Testis (tissue), 3 donors: Measurements from ENCODE around the gene EHF. TPM values are rescaled to one million over a fixed set of nuclear protein-coding genes. Genes with fewer than 3 reads are reported as not detected.

ENCODE experiments used
- DNase-seq: peaks from one replicate; pipeline ENCODE4 v3.0.0-alpha.2; 2019
- H3K27ac ChIP-seq, 2 donors: fragments of 200-600 bp; sonication (generic); one replicate each; pipeline ENCODE4 v1.5.1; 2019
- H3K27me3 ChIP-seq: fragments of 200-600 bp; sonication (generic); one replicate; pipeline ENCODE4 v1.5.1; 2019
- H3K36me3 ChIP-seq: fragments of 200-600 bp; sonication (generic); one replicate; pipeline ENCODE4 v1.5.1; 2017; ENCODE audit warnings: low read depth; ENCODE audit errors: missing control alignments
- H3K4me1 ChIP-seq: fragments of 200-600 bp; sonication (generic); one replicate; pipeline ENCODE4 v1.5.1; 2019
- H3K4me3 ChIP-seq, 2 donors: fragments of 200-600 bp; sonication (generic); one replicate each; pipeline ENCODE4 v1.5.1; 2017 to 2019
- H3K9me3 ChIP-seq: fragments of 200-600 bp; sonication (generic); one replicate; pipeline ENCODE4 v1.5.1; 2017
- POLR2A ChIP-seq: fragments of 450-650 bp; IDR thresholded peaks from one replicate; pipeline ENCODE4 v1.6.1; 2017; ENCODE audit warnings: antibody characterized with exemption, mild to moderate bottlenecking, moderate library complexity
- WGBS, 2 donors: methylation state at CpG; one replicate each; pipeline ENCODE4 v1.1.5; 2018; 5-methylcytosine and 5-hydroxymethylcytosine counted together
- intact Hi-C: fragments of 100-400 bp; cut with DNase I; formaldehyde crosslinking; loops from one replicate; pipeline ENCODE4 v1.15.1; 2023; ENCODE audit warnings: low total_unique reads
- polyA plus RNA-seq: library from polyadenylated mRNA; stranded (reverse); fragments of 350-450 nt; fragmentation: Illumina TruSeq; extraction: RNeasy Lipid Tissue Mini Kit (QIAGEN cat#74804); gene quantifications from one replicate; pipeline ENCODE4 v1.2.3, GENCODE V29; 2014; ENCODE audit warnings: low read depth, low replicate concordance; ENCODE audit not compliant: insufficient read depth
- total RNA-seq, 2 donors: library from RNA; depleted of rRNA; stranded (reverse); fragments of >200 nt; gene quantifications; one replicate each; pipeline ENCODE4 v1.2.3, GENCODE V29; 2016
- TF ChIP-seq, protein P1 (sequence below), 3 experiments: fragments of 450-650 bp in 2 of 3; fragments of 200-600 bp in 1 of 3; sonication (generic) in 1 of 3; IDR thresholded peaks; one replicate each; pipeline ENCODE4 v1.5.1; 2016 to 2019; ENCODE audit warnings: antibody characterized with exemption in 3 of 3, mild to moderate bottlenecking in 2 of 3, moderate library complexity in 1 of 3

The EHF gene
- total and polyA plus RNA-seq, 3 donors from 2014 or later: 0.24 to 3.5 (median 1.1) TPM

- 76 to 82% methylated on average over 14 of the region's 14 CpGs for WGBS, 2 donors
- intact Hi-C loops: no loop called here
- Histone ChIP-seq H3K27me3 (no peaks in the 10 kb centered on the region), H3K9me3 (no peaks in the 10 kb centered on the region), H3K36me3 (no peaks in the 10 kb centered on the region), H3K4me1 (no peaks in the 10 kb centered on the region), H3K4me3 (no peak overlapping the region), H3K27ac (no peak overlapping the region)
- no peak for TF ChIP-seq POLR2A
- TF ChIP-seq, protein P1, sequence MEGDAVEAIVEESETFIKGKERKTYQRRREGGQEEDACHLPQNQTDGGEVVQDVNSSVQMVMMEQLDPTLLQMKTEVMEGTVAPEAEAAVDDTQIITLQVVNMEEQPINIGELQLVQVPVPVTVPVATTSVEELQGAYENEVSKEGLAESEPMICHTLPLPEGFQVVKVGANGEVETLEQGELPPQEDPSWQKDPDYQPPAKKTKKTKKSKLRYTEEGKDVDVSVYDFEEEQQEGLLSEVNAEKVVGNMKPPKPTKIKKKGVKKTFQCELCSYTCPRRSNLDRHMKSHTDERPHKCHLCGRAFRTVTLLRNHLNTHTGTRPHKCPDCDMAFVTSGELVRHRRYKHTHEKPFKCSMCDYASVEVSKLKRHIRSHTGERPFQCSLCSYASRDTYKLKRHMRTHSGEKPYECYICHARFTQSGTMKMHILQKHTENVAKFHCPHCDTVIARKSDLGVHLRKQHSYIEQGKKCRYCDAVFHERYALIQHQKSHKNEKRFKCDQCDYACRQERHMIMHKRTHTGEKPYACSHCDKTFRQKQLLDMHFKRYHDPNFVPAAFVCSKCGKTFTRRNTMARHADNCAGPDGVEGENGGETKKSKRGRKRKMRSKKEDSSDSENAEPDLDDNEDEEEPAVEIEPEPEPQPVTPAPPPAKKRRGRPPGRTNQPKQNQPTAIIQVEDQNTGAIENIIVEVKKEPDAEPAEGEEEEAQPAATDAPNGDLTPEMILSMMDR (IDR thresholded peaks at IDR 0.05): no peak
- DNase-seq: no peak
Measured at GRCh38 chr11:34658071-34659015, 37.5 kb downstream of the EHF start.

DNA sequence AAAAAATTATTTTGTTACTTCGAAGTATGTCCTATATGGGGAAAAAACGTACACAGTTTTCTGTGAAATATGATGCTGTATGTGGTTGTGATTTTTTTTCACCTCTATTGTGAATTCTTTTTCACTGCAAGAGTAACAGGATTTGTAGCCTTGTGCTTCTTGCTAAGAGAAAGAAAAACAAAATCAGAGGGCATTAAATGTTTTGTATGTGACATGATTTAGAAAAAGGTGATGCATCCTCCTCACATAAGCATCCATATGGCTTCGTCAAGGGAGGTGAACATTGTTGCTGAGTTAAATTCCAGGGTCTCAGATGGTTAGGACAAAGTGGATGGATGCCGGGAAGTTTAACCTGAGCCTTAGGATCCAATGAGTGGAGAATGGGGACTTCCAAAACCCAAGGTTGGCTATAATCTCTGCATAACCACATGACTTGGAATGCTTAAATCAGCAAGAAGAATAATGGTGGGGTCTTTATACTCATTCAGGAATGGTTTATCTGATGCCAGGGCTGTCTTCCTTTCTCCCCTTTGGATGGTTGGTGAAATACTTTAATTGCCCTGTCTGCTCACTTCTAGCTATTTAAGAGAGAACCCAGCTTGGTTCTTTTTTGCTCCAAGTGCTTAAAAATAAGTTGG, 38.3 kb downstream of the EHF start:
- Histone ChIP-seq H3K27ac (no peak overlapping the region), H3K36me3 (no peaks in the 10 kb centered on the region), H3K27me3 (no peaks in the 10 kb centered on the region), H3K9me3 (no peaks in the 10 kb centered on the region), H3K4me3 (no peak overlapping the region), H3K4me1 (no peaks in the 10 kb centered on the region)
- TF ChIP-seq, protein P1 (IDR thresholded peaks at IDR 0.05): no peak
- TF ChIP-seq POLR2A: no peak
- 78 to 82% methylated on average over 4 of the region's 4 CpGs for WGBS, 2 donors
- intact Hi-C loops: no loop called here
- DNase-seq: no peak

- H3K36me3 ChIP-seq: no peaks in the 10 kb centered on the region
- H3K4me3 ChIP-seq: no peak overlapping the region
- H3K27ac ChIP-seq: no peak overlapping the region
- no peak for DNase-seq
- intact Hi-C loops: no loop called here
- no peaks in the 10 kb centered on the region for H3K4me1 ChIP-seq
- H3K9me3 ChIP-seq: no peaks in the 10 kb centered on the region
- H3K27me3 ChIP-seq: no peaks in the 10 kb centered on the region
- WGBS, 2 donors: 83 to 84% methylated on average over 7 of the region's 7 CpGs
- TF ChIP-seq, protein P1 (IDR thresholded peaks at IDR 0.05): no peak
- no peak for TF ChIP-seq POLR2A
Measured at GRCh38 chr11:34665077-34665835, 44.4 kb downstream of the EHF start.

DNA sequence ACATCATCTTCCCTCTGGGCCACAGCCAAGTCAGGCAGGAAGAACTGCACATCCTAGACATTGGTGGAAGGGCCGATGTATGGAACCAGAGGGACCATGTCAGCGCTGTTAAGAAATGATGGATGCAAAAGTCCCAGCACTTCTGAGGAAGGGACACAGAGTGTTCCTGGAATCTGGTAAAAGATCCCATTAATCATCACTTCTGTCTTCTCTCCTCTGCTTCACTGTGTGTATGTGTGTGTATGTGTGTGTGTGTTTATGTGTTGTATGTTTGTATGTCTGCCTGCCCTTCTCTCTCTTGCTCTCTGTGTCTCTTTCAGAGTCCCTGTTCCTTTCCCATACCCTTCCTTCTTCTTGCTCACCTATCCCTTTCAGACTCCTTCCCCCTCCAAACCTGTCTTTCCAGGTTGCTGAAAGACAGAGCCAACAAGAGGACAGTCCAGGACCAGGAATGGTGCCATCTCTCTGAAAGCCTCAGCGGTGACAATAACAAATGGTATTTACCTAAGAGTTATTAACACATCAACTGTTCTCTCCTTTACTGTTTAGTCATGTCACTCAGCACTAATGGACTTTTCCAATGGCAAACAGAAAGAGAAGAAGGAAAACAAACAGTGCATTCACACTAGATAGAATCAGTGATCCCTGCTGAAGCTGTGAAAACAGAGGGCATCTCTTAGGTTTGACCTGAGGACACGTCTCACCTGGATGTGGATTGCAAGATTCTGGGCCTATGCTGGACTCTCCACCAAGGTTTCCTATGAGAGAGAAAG, 47.1 kb downstream of the EHF start:
- no peak overlapping the region for H3K27ac ChIP-seq
- H3K4me1 ChIP-seq: no peaks in the 10 kb centered on the region
- 84 to 89% methylated on average over 4 of the region's 4 CpGs for WGBS, 2 donors
- H3K27me3 ChIP-seq: no peaks in the 10 kb centered on the region
- H3K4me3 ChIP-seq: no peak overlapping the region
- intact Hi-C loops: no loop called here
- H3K36me3 ChIP-seq: no peaks in the 10 kb centered on the region
- DNase-seq: no peak
- TF ChIP-seq POLR2A: no peak
- TF ChIP-seq, protein P1 (IDR thresholded peaks at IDR 0.05): no peak
- H3K9me3 ChIP-seq: no peaks in the 10 kb centered on the region
